Cardiac septum (tissue), 1 donor: ENCODE data around the gene ZNF423. TPM values are rescaled to one million over a fixed set of nuclear protein-coding genes. Genes with fewer than 3 reads are reported as not detected.

Experiments
- DNase-seq: peaks from one replicate; pipeline ENCODE4 v3.0.0-alpha.2; 2020; ENCODE audit warnings: low spot score
- intact Hi-C: fragments of 100-400 bp; cut with DNase I; formaldehyde crosslinking; loops from one replicate; pipeline ENCODE4 v1.14.0; 2022
- total RNA-seq: library from RNA; stranded (reverse); fragmentation: NEBNext Ultra II Directional; extraction: Animal tissue kit (Norgen Biotek cat#: 25700); gene quantifications from one replicate; pipeline ENCODE4 v1.2.1, GENCODE V29; 2021
- donor health status: DM: no; HTN: no; CAD: no.

ZNF423 gene
- total RNA-seq, 1 donor from 2014 or later: 8.6 TPM

DNA sequence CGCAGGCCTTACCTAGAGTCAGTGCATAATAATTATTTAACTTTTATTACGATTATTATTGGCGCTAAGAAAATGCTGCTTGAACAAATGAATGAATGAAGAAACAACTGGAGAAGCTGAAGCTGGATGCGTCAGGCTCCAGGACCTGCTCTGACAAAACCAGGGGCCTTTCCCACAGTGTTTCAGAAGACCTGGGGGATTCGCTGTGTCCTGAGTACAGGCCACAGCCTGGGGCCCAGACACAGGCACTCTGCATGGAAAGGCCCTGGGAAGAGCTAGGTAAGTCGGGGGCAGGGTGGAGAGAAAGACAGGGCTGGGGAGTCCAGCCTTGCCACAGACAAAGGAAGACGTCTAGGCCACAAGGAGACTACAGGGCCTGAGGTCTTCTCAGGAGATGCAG, 226.1 kb downstream of the ZNF423 start:
- no peak for DNase-seq
- intact Hi-C loops: no loop called here

DNA sequence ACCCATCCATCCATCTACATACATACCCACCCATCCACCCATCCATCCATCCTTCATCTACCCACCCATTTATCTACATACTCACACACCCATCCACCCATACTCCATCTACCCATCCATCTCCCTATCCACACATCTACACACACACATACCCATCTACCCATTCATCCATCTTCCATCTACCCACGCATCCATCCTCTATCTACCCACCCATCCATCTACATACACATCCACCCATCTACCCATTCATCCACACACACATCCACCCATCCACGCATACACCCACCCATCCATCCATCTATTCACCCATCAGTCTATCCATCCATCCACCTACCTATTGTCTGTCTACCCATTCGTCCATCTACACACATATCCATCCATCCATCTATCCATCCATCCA, 227.8 kb downstream of the ZNF423 start:
- no peak for DNase-seq
- intact Hi-C loops: no loop called here

DNA sequence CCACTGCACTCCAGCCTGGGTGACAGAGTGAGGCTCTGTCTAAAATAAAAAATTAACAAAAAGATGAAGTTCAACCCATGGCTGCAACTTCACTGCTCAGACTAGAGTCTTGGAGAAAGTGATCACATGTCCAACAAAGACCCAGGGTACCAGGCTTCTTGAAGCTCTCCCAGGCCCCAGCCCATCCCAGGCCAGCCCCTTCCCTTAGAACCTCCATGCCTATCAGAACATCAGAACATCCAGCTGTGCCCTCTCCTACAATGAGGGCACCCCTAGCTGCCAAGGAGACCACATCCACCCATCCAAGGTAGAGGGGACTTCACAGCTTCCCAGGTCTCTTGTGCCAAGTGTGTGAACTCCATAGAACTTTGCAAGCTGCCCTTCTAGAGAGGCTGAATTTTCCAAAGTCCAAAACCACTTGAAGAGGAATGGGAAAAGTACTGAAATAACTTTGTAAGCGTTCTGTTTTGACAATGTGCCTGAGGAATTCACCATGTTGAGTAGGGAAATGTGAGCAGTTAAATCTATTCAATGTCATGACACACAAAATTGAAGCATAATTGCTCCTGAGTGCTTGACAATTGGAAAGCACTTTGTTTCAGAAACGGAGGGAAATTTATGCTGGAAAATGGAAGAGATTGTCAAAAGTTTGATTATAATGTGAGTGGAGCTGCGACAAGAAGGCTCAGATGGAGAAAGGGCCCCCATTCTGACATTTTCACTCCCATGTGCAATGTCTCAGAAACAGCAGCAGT, 230.4 kb downstream of the ZNF423 start:
- DNase-seq: peak; percentile 19
- intact Hi-C loops: no loop called here

DNA sequence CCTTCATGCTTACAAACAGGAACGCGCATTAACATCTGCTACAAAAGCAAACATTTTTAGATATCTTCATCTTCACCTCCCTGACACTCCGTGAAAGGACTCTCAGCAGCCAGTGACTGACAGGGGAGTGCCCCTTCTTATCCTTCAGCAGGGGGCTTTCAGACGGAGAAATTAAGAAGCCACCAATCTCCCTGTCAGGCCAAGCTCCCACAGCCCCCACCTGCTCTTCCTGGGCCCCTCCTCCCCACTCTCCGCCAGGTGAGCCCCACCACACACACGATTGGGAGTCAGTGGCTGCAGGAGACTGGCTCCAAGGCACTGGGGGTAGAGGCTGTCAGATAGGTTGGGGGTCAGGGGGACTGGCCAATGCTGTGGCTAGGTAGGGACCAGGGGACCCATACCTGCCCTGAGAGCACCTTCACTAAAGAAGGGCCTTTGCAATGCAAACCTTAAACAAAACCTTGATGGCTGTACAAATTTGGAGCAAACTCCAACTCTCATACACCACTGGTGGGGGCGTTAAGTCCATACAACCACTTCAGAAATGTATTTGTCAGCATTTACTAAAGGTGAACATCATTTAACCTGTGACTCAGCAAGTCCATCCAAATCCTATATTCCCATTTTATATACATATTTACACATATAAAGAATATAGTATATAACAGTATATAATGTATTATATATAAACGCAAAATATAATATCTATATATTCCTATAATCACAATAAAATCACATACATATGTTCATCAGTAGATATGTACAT, 232.2 kb downstream of the ZNF423 start:
- DNase-seq: peak; percentile 24
- intact Hi-C loops: no loop called here

DNA sequence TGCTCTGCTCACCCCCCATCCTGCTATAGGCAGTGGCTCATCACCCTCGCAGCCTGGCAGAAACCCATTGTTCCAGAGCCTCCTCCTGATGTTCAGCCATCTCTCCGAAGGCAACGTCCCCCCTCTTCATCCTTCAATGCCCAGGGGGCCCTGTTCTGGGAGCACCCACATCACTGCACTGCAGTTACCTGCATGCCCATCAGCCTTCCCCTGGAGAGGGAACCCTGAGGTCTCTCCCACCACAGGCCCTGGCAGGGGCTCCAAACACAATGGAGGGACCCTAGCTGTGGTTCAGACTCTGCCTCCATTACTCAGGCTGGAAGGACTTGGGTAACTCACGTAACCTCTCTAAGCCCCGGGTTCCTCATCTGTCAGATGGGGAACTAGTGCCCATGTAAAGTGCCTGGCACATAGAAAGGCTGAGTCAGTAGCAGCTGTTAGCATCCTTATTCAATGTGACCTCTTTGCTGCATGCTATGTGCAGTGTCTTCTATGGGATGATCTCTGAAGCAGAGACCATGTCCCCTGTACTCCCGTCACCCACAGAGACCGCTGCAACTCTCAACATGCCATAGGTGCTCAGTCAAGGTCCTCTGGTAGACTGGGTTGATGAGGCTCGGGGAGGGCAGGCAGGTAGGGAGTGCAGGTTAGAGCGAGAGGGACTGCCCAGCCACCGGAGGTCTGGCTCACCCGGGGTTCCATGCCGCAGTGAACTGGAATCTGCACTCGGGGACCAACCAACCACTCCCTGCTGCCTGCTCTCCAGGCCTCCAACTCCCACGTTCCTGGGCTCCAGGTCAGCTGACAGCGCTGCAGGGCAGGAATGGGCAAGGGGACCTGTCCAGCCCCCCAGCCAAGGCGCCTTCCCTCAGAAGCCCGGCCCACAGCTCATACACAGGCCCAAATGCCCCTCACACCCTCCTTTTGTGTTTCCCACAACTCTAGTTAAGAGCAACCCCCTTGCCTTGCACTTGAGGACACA, 233.2 kb downstream of the ZNF423 start:
- intact Hi-C loops: no loop called here
- DNase-seq: peak; percentile 67

DNA sequence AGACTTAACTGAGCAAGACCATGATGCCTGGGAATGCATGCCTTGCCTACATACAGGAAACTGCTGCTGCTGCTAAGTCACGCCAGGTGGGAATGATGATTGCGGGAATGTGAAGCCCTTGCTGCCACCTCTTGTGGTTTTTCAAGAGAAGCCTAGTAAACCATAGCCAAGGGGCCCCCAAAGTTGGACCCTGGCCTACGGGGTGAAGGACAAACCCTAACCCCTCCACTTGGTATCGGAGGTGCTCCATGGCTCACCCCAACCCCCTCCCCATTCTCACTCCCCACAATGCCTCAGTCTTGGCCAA, 233.9 kb downstream of the ZNF423 start:
- intact Hi-C loops: no loop called here
- no peak for DNase-seq

DNA sequence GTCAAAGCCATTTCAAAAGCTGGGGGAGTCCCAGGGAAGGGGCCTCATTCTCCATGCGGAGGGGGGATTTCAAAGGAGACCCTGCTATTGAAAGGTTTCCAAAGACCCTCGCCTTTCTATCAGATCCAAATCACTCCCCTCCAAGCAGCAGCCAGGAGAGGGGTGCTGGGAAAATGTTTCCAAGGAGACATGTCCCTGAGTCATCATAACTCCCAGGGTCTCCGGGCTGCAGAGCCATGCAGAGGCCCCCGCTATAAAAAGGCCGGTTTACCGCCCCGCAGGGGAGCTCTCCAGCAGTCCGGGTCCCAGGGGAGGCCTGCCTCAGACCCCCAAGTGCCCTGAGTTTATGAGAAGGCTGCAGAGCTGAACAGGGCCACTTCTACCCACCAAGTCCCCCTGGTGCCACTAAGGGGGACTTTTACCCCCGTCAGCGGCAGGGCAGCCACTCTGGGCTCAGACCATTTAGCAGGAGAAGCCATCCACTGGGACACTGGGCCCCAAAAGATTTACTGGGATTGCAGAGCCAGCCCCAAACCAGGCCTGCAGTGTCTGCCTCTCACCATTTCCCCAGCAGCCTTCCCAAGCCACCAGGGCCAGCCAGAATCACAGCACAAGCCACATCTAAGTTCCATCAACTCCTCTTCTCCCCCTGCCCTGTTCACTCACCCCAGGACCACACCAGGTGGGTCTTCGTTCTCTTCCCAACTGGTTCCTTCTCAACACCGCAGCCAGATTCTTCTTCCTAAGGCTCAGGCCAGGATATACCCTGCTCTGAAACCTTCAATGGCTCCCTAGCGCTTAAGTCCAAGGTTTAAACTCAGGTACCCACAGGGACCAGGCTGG, 234.4 kb downstream of the ZNF423 start:
- intact Hi-C loops: no loop called here
- DNase-seq: peak; percentile 66

DNA sequence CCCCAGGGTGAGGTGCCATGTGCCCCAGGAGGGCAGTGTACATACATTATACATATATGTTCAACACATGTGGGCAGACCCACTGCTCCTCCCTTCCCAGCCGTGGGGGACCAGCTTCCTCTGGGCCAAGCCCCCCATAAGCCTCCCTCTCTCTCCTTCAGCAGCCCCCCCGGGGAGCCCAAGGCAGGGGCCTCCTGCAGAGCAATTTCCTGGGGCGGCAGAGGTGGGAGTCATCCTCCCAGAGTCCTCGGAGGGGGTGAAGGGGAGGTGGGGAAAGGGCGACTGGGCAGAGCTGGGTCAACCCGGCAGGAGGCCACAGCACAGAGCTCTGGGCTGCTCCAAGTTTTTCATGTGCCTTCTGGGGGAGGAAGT, 235.1 kb downstream of the ZNF423 start:
- peak; percentile 74 for DNase-seq
- intact Hi-C loops: no loop called here

DNA sequence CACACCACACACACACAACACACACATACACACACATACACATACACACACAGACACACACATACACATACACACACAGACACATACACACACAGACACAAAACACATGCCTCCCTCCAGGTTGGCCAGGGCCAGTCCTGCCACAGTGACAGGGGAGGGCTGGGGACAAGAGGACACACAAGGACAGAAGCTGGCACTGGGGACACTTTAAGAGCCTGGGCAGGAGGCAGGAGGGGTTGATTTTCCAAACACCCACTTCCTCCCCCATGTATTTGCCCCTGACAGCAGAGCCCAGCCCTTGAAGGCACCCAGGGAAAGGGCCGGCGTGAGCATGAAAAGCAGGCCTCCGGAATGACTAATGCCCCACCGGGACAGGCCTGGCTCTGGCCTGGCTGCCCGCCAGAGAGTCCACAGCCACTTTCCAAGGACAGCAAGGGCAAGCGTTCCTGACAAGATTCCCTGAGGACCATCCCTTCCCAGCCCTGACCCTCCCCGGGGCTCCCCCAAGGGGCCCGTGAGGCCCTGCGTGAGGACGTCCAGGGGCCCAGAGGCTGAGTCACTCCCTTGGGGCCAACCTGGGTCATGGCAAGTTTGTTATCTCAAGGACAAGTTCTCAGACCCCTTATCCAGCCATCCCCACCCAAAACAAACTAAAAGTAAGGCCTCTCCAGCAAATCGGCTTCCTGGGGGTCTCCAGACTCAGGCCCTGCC, 235.6 kb downstream of the ZNF423 start:
- DNase-seq: peak; percentile 87
- intact Hi-C loops: no loop called here

DNA sequence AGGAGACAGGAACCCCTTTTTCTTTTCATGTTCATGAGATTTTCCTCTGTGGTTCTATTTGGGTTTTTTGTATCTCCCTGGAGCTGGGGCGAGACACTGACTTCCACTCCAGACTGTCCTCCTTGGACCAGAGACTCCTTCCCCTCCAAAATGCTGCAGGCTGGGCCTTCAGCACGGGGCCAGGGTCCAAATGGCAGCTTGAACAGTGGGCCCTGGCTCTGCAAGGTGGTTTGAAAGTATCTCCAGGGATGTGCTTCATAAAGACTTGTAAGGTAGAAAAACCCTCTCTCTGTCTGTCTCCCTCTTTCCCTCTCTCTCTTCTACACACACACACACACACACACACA, 236.1 kb downstream of the ZNF423 start:
- no peak for DNase-seq
- intact Hi-C loops: no loop called here

DNA sequence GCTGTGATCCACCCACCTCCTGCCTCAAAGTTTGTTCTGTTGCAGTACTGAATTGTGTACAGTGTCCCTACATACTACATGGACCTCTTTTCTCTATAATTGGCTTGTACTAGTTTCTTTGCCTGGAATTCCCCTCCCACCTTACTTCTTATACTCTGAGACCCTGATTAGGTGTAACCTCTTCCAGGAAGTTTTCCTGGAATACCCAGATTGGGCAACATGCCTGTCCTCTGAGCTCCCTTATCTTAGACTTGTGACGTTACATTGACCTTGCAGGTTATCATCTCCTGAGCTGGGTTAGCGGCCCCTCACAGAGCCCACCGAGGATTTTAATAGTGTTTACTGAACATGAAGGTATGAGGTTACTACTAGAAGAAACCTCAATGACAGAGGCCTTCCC, 237.0 kb downstream of the ZNF423 start:
- no peak for DNase-seq
- intact Hi-C loops: no loop called here

DNA sequence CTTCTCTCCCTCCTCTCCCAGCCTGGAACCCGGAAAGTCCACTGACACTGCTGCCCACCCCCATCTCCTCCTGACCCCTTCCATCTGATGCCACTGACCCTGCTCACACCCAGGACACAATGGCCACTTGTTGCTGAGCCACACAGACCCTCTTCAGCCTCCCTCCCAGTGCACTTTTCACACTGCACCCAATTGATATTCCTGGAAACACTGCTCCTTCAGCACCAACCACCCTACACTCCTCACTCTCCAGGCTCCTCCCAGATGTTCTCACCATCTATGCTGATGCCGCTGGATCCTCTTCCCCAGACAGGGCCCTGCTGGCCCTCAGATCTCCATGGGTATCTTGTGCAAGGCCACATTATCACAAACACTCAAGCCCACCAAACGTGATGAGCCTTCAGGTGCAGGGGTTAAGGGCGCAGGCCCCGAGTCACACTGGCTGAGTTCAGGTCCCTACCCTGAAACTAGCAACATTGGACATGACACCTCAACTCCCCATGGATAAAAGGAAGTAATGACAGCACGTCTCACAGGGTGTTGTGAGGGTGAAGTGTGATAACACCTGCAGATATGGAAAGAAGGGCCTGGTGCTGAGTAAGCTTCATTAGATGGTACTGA, 238.1 kb downstream of the ZNF423 start:
- DNase-seq: peak; percentile 31
- intact Hi-C loops: no loop called here

DNA sequence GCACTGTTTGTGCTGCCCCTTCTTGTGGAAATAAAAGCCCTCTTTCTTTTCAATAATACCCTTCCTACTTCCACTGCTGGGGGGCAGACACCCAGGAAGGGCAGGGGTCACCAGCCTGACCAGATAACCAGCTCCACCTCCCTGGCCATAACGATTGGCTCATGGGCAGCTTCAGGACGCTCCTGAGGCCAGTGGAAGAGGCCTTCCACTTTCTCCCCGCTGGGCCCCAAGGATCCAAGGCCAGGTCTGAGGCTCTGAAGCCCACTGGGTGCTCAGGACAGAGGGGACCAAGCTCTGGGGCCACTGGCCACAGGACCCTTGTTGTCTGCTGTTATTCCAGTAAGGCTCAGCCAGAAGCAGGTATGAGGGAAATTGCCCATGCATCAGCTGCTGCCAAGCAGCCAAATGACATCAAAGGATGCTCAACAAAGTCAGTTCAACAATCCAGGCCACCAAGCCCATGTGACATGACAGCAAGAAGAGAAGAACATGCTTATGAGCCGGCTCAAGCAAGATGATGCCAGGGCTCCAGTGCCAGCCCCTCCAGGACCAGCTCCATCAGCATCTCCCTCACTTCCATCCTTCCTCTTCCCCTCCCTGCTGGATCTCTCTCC, 238.8 kb downstream of the ZNF423 start:
- intact Hi-C loops: no loop called here

DNA sequence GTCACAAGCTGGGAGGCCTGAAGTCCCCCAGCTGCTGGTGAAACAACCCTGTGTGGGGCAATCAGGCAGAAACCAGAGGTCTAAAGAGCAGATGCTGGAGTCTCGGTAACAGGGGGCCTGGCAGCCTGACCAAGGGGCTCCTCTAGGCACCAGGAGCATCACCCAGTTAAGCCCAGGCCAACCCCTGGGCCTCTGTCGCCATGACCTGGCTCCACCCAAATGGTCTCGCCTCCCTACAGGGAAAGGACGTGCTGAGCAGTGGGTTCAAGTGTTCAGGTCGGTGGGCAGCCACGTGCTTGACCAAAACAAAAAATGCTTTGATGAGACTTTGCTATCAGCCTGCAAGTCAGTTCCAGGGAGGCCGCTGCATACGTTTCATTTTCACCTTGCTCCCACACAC, 240.3 kb downstream of the ZNF423 start:
- no peak for DNase-seq
- intact Hi-C loops: no loop called here

More for the DNA sequence above, 238.8 kb downstream of the ZNF423 start:
- DNase-seq: peak; percentile 41

DNA sequence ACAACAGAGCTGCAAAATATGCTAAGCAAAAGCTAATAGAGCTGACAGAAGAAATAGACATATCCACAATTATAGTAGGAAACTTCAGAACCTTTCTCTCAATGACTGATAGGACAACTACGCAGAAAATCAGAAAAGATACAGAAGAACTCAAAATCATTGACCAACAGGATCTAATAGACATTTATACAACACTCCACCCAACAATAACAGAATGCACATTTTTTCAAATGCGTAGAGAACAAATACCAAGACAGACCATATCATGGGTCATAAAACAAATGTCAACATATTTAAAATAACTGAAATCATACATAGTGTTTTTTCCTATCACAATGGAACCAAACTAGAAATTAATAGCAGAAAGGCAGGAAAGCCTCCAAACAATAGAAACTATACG, 244.9 kb downstream of the ZNF423 start:
- intact Hi-C loops: no loop called here
- DNase-seq: no peak

DNA sequence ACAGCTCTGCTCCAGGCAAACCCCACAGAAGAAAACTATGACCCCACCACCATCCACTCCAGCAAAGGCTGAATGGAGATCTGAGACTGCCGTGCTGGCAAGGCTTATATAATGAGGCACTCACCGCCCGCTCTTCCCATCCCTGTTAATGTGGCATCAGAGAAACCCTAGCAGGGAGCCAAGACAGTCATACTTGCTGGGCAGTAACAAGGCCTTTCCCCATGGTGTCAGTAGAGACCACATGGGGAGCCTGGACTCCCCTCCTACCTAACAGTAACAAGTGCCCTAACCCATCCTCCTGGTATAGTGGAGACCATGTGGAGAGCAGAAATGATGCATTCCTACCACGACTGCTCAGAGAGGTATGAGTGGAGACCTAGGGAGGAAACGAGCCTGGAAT, 247.1 kb downstream of the ZNF423 start:
- peak; percentile 43 for DNase-seq
- intact Hi-C loops: loop anchor here (5.0 to 10.0 kb wide), 2 partner anchors 249 to 316 kb away; partner anchors contain the start of gene ZNF423

DNA sequence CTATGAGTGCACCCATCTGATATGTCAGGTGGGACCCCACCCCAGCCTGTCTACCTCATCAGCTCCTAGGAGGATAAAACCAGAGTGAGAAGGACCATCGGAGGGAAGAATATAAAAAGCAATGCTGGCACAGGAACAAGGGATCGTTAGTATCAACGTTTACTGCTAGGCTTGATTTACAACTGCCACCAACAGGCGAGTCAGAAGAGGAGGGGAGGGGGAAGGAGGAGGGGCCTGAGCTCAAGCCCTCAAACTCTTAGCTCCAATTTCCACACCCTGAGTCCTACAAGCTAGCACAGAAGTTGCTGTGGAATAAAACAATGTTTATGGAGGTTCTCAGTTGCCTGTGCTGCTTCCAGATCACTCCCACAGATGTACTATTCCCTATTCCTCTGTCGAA, 247.8 kb downstream of the ZNF423 start:
- no peak for DNase-seq
- intact Hi-C loops: loop anchor here (5.0 to 10.0 kb wide), 2 partner anchors 249 to 317 kb away; partner anchors contain the start of gene ZNF423
